Upper lobe of right lung (tissue), 1 donor: ENCODE data around the gene DCST2. TPM values are rescaled to one million over a fixed set of nuclear protein-coding genes. Genes with fewer than 3 reads are reported as not detected.
"Not testable (repeated sequence)": the region's sequence is repeated elsewhere in the genome, so short reads cannot be mapped to it uniquely, and the experiment has no call there.

Experiments used
- ATAC-seq: fragments of 200-7000 bp; cut with Tn5 transposase; one replicate; pipeline ENCODE4 v1.9.1; 2020; ENCODE audit warnings: mild to moderate bottlenecking, moderate library complexity
- DNase-seq: peaks from one replicate; pipeline ENCODE4 v3.0.0-alpha.2; 2020
- H3K27ac ChIP-seq: fragments of 200-600 bp; one replicate; pipeline ENCODE4 v1.8.0; 2022
- H3K27me3 ChIP-seq: fragments of 200-600 bp; one replicate; pipeline ENCODE4 v1.8.0; 2022; ENCODE audit warnings: mild to moderate bottlenecking
- H3K36me3 ChIP-seq: fragments of 200-600 bp; one replicate; pipeline ENCODE4 v1.8.0; 2022
- H3K4me1 ChIP-seq: fragments of 200-600 bp; one replicate; pipeline ENCODE4 v1.8.0; 2022
- H3K4me3 ChIP-seq: fragments of 200-600 bp; one replicate; pipeline ENCODE4 v1.8.0; 2022; ENCODE audit warnings: mild to moderate bottlenecking
- H3K9me3 ChIP-seq: fragments of 200-600 bp; one replicate; pipeline ENCODE4 v1.8.0; 2022
- CTCF ChIP-seq: fragments of 200-600 bp; IDR thresholded peaks from one replicate; pipeline ENCODE4 v1.8.0; 2022; ENCODE audit warnings: antibody characterized with exemption
- intact Hi-C: fragments of 100-400 bp; cut with DNase I; formaldehyde crosslinking; loops from one replicate; pipeline ENCODE4 v1.11.0; 2022
- total RNA-seq: library from RNA; stranded (reverse); fragmentation: NEBNext Ultra II Directional; extraction: Animal tissue kit (Norgen Biotek cat#: 25700); gene quantifications from one replicate; pipeline ENCODE4 v1.2.1, GENCODE V29; 2021
- donor health status: DM: no; HTN: yes; CAD: no; lungs with severe emphysema.

The DCST2 gene
- total RNA-seq, 1 donor from 2014 or later, result 1.5 TPM

DNA sequence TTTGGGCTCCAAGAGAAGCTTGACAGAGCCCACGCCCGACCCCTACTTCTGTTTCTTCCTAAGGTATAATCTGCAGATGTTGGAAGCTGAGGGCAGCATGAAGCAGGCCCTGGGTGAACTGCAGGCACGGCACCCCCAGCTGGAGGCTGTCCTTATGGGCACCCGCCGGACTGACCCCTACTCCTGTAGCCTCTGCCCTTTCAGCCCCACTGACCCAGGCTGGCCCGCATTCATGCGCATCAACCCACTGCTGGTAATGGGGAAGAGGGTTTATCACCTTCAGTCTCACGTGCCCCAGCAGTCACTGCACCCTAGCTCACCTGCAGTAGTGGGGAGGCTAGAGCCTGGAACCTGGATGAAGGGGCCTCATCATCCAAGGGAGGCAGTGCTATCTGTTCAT lies 43.3 kb downstream of the DCST2 start:
- peaks cover 3% of the 10 kb centered on the region for H3K4me1 ChIP-seq
- ATAC-seq (no peak), DNase-seq (peak; percentile 36)
- H3K36me3 ChIP-seq, result peaks cover 35% of the 10 kb centered on the region
- H3K4me3 ChIP-seq, result no peak overlapping the region
- H3K27ac ChIP-seq, result no peak overlapping the region
- H3K9me3 ChIP-seq, result no peaks in the 10 kb centered on the region
- TF ChIP-seq CTCF, result no peak
- intact Hi-C loops, result no loop called here
- H3K27me3 ChIP-seq, result no peaks in the 10 kb centered on the region

- Histone ChIP-seq H3K27me3 (no peaks in the 10 kb centered on the region), H3K27ac (no peak overlapping the region), H3K4me1 (peaks cover 4% of the 10 kb centered on the region), H3K4me3 (no peak overlapping the region), H3K36me3 (peaks cover 35% of the 10 kb centered on the region), H3K9me3 (no peaks in the 10 kb centered on the region)
- DNase-seq (no peak), ATAC-seq (no peak)
- intact Hi-C loops, result no loop called here
- no peak for TF ChIP-seq CTCF
These were observed 44.3 kb downstream of the DCST2 start for GRCh38 chr1:154989195-154989860.

- ATAC-seq (no peak), DNase-seq (no peak)
- no peak overlapping the region for H3K27ac ChIP-seq
- peaks cover 11% of the 10 kb centered on the region for H3K4me1 ChIP-seq
- H3K4me3 ChIP-seq, result no peak overlapping the region
- H3K36me3 ChIP-seq, result peaks cover 35% of the 10 kb centered on the region
- TF ChIP-seq CTCF, result no peak
- no peaks in the 10 kb centered on the region for H3K9me3 ChIP-seq
- intact Hi-C loops, result no loop called here
- no peaks in the 10 kb centered on the region for H3K27me3 ChIP-seq
These were observed 45.3 kb downstream of the DCST2 start for GRCh38 chr1:154988058-154988954.

- no peak overlapping the region for H3K4me3 ChIP-seq
- intact Hi-C loops, result no loop called here
- peaks cover 16% of the 10 kb centered on the region for H3K4me1 ChIP-seq
- H3K36me3 ChIP-seq, result peaks cover 35% of the 10 kb centered on the region
- ATAC-seq (no peak), DNase-seq (peak; percentile 20)
- H3K27me3 ChIP-seq, result no peaks in the 10 kb centered on the region
- TF ChIP-seq CTCF, result no peak
- H3K9me3 ChIP-seq, result no peaks in the 10 kb centered on the region
- no peak overlapping the region for H3K27ac ChIP-seq
These were observed 46.3 kb downstream of the DCST2 start for GRCh38 chr1:154987326-154987725.

DNA sequence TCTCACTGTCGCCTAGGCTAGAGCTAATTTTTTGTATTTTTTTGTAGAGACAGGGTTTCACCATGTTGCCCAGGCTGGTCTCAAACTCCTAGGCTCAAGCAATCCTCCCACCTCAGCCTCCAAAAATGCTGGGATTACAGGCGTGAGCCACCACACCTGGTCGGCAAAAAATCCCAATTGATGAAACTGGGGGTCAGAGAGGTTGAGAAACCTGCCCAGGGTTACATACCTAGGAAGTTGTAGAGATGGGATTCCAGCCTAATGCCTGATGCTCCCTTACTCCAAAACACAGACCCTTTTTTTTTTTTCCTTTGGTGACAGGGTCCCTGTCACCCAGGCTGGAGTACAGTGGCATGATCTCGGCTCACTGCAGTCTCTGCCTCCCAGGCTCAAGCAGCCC lies 46.8 kb downstream of the DCST2 start:
- H3K4me3 ChIP-seq, intact Hi-C loops, ATAC-seq, H3K27me3 ChIP-seq, H3K27ac ChIP-seq, H3K9me3 ChIP-seq, DNase-seq: not testable (repeated sequence)
- Histone ChIP-seq H3K4me1 (peaks cover 16% of the 10 kb centered on the region), H3K36me3 (peaks cover 35% of the 10 kb centered on the region)

DNA sequence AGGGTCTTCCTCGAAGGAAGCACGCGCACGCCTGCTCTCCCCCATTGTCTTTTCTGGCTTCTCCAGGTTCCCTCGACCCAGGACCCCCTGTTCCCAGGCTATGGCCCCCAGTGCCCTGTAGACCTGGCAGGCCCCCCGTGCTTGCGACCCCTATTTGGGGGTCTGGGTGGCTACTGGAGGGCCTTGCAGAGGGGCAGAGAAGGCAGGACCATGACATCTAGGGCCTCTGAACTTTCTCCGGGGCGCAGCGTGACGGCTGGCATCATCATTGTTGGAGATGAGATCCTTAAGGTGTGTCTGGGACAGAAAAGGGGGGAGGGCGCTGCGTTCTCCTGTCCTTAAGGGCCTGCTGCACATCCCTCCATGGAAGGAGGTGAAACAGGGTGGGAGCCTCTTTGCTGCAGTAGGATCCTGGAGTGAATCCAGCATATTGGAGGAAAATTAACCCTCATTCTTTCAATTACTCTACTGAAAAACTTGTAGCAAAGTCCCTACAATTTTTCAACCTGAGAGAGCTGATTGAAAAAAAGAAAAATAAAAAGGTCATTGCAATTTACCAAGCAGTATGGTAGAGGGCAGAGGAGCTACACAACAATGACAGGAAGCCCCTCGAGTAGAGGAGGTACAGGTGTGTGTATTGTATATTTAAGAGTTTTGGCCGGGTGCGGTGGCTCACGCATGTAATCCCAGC lies 49.7 kb downstream of the DCST2 start:
- peak overlapping the region; percentile 55 for H3K27ac ChIP-seq
- DNase-seq, result peak; percentile 58
- H3K27me3 ChIP-seq, result no peaks in the 10 kb centered on the region
- no peak for TF ChIP-seq CTCF
- ATAC-seq, result no peak
- H3K36me3 ChIP-seq, result peaks cover 8% of the 10 kb centered on the region
- H3K4me3 ChIP-seq, result peak overlapping the region; percentile 92
- no peaks in the 10 kb centered on the region for H3K9me3 ChIP-seq
- H3K4me1 ChIP-seq, result peaks cover 16% of the 10 kb centered on the region
- intact Hi-C loops, result no loop called here
